Brain pericyte (primary cell): ENCODE measurements around the gene STXBP5.

Experiments used
- DNase-seq: peaks from one replicate; pipeline ENCODE4 v3.0.0-alpha.2; 2012; ENCODE audit warnings: low read depth, low spot score

The STXBP5 gene

DNA sequence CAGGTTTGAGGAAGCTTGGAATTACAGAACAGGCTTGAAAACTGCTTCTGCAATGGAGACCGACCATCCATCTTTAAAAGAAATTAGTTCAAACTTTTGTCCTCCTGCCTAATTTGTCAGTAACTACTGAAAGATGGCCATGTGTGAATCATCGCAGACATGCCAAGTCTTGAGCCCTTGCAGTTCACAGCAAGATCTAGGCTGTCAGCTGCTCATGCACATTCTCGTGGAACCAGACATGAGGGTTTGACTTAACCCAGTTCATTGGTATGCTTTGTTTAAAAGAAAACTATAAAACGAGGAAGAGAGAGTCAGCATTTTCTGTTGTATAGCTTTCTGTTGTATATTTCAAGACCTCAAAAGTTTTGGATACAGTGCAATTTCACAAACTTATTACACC, 230.3 kb downstream of the STXBP5 start:
- DNase-seq, result no peak

DNA sequence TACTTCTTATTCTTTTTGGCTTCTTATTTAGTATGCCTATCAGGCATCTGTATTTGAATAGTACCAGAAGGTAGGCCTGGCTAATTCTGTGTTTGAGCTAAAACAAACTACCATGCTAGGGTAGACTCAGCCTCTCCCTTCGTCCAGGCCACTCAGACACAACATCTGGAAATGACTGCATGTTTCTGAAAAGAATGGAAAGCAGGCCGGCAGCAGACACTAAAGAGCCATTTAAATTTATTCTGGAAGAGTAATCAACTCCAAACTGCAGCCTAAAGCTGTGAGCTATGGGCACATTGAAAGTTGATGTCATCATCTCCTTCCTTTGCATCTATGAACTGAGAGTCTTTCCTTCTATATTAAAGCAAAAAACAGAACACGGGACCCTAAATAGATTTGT, 233.4 kb downstream of the STXBP5 start:
- no peak for DNase-seq

GRCh38 chr6:147438758-147439528, 234.7 kb downstream of the STXBP5 start:
- DNase-seq, result no peak
